Common myeloid progenitor, CD34-positive (primary cell): ENCODE measurements around the gene RIT2.

ENCODE experiments used
- CTCF ChIA-PET: fragments of 350-600 bp; sonication (Branson Sonifier 250); formaldehyde crosslinking; loops from one replicate; lab custom pipeline; 2021; ENCODE audit warnings: antibody characterized with exemption; lab: Charles Lee
- POLR2A ChIA-PET: fragments of 350-600 bp; sonication (Branson Sonifier 250); formaldehyde crosslinking; loops from one replicate; lab custom pipeline; 2021; ENCODE audit warnings: antibody characterized with exemption; lab: Charles Lee
- DNase-seq, 3 donors: peaks; one replicate each; pipeline versions ENCODE4 v3.0.0 to v3.0.0-alpha.2; 2013
- H3K27ac ChIP-seq, 2 experiments: 1 replicate in 1 of 2; 2 replicates in 1 of 2; pipeline ENCODE4 v1.7.0; 2013; ENCODE audit warnings: inconsistent platforms in 2 of 2, low read length in 2 of 2, mild to moderate bottlenecking in 2 of 2, low read depth in 1 of 2, moderate library complexity in 1 of 2; ENCODE audit not compliant: severe bottlenecking in 2 of 2, insufficient read depth in 1 of 2, poor library complexity in 1 of 2
- H3K27me3 ChIP-seq, 5 experiments: replicated peaks in 2 of 5; 1 replicate in 3 of 5; 2 replicates in 2 of 5; pipeline versions ENCODE4 v1.6.1 to v1.7.0; 2013; ENCODE audit warnings: low read length in 4 of 5, mild to moderate bottlenecking in 2 of 5, moderate library complexity in 2 of 5, inconsistent platforms in 1 of 5; ENCODE audit not compliant: insufficient read depth in 5 of 5, control insufficient read depth in 4 of 5
- H3K36me3 ChIP-seq, 4 experiments: 1 replicate in 2 of 4; 2 replicates in 2 of 4; pipeline versions ENCODE4 v1.6.1 to v1.7.0; 2013; ENCODE audit warnings: low read length in 3 of 4, control low read depth in 1 of 4, mild to moderate bottlenecking in 1 of 4; ENCODE audit not compliant: control insufficient read depth in 4 of 4, insufficient read depth in 4 of 4
- H3K4me1 ChIP-seq, 4 experiments: 1 replicate in 3 of 4; 2 replicates in 1 of 4; pipeline versions ENCODE4 v1.6.1 to v1.7.1; 2013; ENCODE audit warnings: low read length in 3 of 4, mild to moderate bottlenecking in 3 of 4, control low read depth in 1 of 4, inconsistent platforms in 1 of 4, moderate library complexity in 1 of 4; ENCODE audit not compliant: control insufficient read depth in 4 of 4, insufficient read depth in 4 of 4; ENCODE audit errors: control extremely low read depth in 1 of 4
- H3K4me3 ChIP-seq, 7 experiments: 1 replicate in 4 of 7; 2 replicates in 3 of 7; pipeline versions ENCODE4 v1.5.1 to v1.7.0; 2013; ENCODE audit warnings: mild to moderate bottlenecking in 7 of 7, low read length in 6 of 7, moderate library complexity in 6 of 7, inconsistent platforms in 2 of 7, low read depth in 2 of 7, control low read depth in 1 of 7; ENCODE audit not compliant: insufficient read depth in 4 of 7, control insufficient read depth in 1 of 7; ENCODE audit errors: extremely low read depth in 1 of 7
- H3K9me3 ChIP-seq, 5 experiments: 1 replicate in 4 of 5; 2 replicates in 1 of 5; pipeline versions ENCODE4 v1.6.1 to v1.7.1; 2013; ENCODE audit warnings: low read length in 4 of 5, mild to moderate bottlenecking in 2 of 5, inconsistent platforms in 1 of 5, low read depth in 1 of 5, moderate library complexity in 1 of 5; ENCODE audit not compliant: control insufficient read depth in 4 of 5, insufficient read depth in 2 of 5; ENCODE audit errors: control extremely low read depth in 1 of 5
- WGBS: methylation state at CpG from one replicate; pipeline ENCODE4 v1.1.5; 2013; ENCODE audit not compliant: insufficient coverage; 5-methylcytosine and 5-hydroxymethylcytosine counted together

The RIT2 gene

DNA sequence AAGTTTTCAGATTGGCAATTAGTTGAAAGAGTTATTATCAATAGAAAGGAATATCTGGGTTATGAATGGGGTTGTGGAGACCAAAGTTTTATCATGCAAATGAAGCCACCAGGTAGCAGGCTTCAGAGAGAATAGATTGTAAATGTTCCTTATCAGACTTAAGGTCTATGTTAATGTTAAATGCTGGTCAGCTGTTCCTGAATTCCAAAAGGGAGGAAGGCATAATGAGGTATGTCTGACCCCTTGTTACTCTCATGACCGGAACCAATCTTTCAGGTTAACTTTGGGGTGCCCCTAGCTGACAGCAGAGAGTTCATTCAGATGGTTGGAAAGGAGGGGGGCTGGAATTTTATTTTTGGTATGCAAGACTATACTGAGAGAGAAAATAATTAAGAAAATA, 47.9 kb downstream of the RIT2 start:
- ChIA-PET POLR2A (no interaction called here), CTCF (no interaction called here)
- 80% methylated on average over 1 of the region's 1 CpG for WGBS

DNA sequence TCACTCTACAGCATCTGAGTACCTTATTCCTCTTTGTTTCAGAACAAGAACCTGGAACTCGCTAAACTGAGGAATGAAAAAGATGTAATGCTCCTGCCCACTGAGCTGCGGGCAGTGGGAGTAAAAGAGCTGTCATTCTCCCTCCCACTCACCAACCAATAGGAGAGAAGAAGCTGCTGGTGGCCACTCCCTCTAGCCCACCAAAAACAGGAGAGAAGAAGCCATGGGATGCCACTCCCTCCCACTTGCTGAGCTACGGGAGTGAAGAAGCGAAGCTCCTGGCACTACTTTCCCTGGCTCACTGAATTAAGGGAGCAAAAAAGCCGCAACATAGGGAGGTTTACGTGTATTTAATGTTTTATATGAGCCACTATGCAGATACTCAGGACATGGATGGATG, 53.7 kb downstream of the RIT2 start:
- Histone ChIP-seq H3K4me3 (no peak overlapping the region), H3K27ac (no peak overlapping the region), H3K4me1 (no peaks in the 10 kb centered on the region), H3K9me3 (no peaks in the 10 kb centered on the region), H3K36me3 (no peaks in the 10 kb centered on the region), H3K27me3 (no peaks in the 10 kb centered on the region)
- DNase-seq: no peak
- ChIA-PET CTCF (interaction anchor here (1.3 kb wide), 1 partner anchor 8 kb away, joined by 4 read pairs; no protein-coding TSS in a partner anchor), POLR2A (no interaction called here)
- WGBS: 80% methylated on average over 6 of the region's 6 CpGs

More for the DNA sequence above, 47.9 kb downstream of the RIT2 start:
- DNase-seq: no peak
- Histone ChIP-seq H3K9me3 (no peaks in the 10 kb centered on the region), H3K27me3 (no peaks in the 10 kb centered on the region), H3K36me3 (no peaks in the 10 kb centered on the region), H3K27ac (no peak overlapping the region), H3K4me3 (no peak overlapping the region), H3K4me1 (no peaks in the 10 kb centered on the region)

DNA sequence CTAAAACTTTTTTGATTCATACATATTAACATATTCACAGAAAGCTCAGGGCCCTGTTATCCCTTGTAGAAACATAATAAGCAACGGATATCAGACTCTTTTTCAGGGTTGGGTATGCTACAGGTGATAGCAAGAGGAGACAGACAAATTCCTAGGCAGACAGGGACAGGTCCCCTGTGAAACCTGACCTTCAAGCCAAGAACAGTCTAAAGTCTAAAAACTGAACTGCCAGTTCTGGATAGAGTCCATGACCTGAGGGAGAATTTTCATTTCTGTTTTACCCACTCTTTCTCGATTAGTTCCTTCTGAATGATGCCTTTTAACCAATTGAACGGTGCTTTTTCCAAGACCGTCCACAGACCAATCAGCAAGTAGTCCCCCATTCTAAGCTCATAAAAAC, 54.2 kb downstream of the RIT2 start:
- ChIA-PET CTCF (no interaction called here), POLR2A (no interaction called here)
- no peaks in the 10 kb centered on the region for H3K27me3 ChIP-seq
- DNase-seq: no peak
- no peak overlapping the region for H3K27ac ChIP-seq
- H3K4me1 ChIP-seq: no peaks in the 10 kb centered on the region
- no peaks in the 10 kb centered on the region for H3K36me3 ChIP-seq
- no peaks in the 10 kb centered on the region for H3K9me3 ChIP-seq
- WGBS: 100% methylated on average over 4 of the region's 4 CpGs
- H3K4me3 ChIP-seq: no peak overlapping the region

DNA sequence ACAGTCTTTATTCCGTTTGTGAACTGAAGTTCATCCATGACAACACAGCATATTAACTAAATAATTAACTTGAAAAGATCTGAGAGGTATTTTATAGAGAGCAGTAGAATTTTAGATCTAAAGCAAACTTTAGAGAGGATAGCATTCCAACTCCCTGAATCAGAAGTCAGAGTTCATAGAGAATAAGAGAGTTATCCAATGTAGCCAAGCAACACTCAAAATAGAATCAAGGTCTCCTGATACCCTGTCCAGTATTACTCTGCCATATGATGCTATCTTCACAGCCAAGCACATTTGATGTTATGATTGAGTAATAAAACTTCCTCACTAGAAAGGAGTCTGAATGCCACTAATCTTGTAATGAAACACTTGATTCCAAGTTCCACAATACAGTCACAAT, 55.5 kb downstream of the RIT2 start:
- DNase-seq: no peak
- no CpG with 5 or more reads among the region's 1 CpG for WGBS
- no peaks in the 10 kb centered on the region for H3K4me1 ChIP-seq
- no peaks in the 10 kb centered on the region for H3K36me3 ChIP-seq
- H3K27ac ChIP-seq: no peak overlapping the region
- H3K4me3 ChIP-seq: no peak overlapping the region
- H3K27me3 ChIP-seq: no peaks in the 10 kb centered on the region
- H3K9me3 ChIP-seq: no peaks in the 10 kb centered on the region
- POLR2A ChIA-PET: no interaction called here
- CTCF ChIA-PET: no interaction called here

DNA sequence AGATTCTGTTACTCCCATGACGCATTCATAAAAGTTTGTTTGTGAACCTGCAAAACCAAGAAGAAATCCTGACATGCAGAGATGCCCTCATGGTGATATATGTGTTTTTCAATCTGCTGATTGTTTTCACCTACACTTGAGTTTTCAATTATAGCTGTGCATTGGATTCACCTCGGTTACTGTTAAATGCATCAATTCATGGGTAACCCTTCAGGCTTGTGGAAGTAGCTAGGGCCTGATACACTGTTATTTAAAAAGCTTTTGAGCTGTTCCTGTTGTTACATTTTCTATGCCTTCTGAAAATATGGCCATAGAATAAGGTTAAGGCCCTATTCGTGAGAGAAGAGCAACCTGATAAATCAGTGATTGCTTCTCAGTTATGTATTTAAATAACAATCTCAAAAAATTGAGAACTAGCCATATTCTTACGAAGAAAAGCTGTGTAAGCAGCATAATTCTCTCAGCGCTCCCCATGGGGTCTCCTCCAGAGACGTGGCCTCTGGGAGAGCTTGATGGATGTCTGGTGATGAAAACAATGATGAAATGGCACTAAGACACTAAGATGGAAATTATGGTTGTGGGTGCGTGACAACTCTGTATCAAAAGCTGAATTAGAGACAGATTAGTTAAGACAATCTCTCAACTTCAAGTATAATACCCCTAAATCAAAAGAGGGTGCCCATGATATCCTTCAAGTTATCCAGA, 60.5 kb downstream of the RIT2 start:
- H3K4me1 ChIP-seq: no peaks in the 10 kb centered on the region
- no peaks in the 10 kb centered on the region for H3K9me3 ChIP-seq
- 100% methylated on average over 1 of the region's 7 CpGs for WGBS
- H3K4me3 ChIP-seq: no peak overlapping the region
- ChIA-PET POLR2A (interaction anchor here (0.6 kb wide), 1 partner anchor 27 kb away, joined by 3 read pairs; no protein-coding TSS in a partner anchor), CTCF (interaction anchor here (0.9 kb wide), 1 partner anchor 7 kb away, joined by 4 read pairs; no protein-coding TSS in a partner anchor)
- H3K36me3 ChIP-seq: no peaks in the 10 kb centered on the region
- no peak for DNase-seq
- H3K27me3 ChIP-seq: no peaks in the 10 kb centered on the region
- H3K27ac ChIP-seq: no peak overlapping the region

DNA sequence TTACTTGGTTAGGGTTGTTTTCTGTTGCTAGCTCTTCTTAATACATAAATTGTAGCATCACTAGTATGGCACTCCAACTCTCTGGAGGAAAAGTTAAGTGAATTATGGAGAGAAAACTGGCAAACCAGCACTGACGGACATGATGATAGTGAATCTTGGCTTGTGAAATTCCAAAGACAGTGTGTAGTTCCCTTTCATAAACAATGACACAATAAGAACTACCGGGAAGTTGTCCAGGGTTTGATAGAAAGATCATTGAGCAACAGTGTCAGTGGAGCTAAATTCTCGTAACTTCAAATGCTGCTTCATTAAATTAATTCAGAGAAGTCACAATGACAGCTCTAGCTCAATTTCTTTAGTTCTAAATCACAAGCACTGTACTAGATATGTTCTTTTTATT, 66.5 kb downstream of the RIT2 start:
- Histone ChIP-seq H3K4me3 (no peak overlapping the region), H3K9me3 (no peaks in the 10 kb centered on the region), H3K27ac (no peak overlapping the region), H3K36me3 (no peaks in the 10 kb centered on the region), H3K27me3 (no peaks in the 10 kb centered on the region), H3K4me1 (no peaks in the 10 kb centered on the region)
- WGBS: 73% methylated on average over 3 of the region's 3 CpGs
- ChIA-PET CTCF (no interaction called here), POLR2A (no interaction called here)
- no peak for DNase-seq

DNA sequence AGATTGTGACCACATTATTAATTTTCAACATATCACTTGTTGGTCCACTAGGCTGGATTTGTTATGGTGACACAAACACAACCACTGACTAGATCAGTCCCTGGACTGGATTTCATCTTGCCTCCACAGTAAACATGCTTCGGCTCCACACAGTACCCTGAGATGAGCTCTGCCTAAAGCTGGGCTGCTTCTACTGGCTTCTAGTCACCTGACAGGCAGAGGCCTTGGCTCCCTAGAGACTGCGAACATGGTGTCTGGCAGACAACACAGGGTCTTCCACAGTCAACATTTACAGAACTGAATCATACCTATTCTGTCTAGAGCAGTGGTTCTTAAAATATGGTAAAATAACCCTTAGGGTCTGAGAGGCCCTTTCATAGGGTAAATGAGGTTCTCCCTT, 69.2 kb downstream of the RIT2 start:
- CTCF ChIA-PET: no interaction called here
- no peak for DNase-seq
- H3K27me3 ChIP-seq: no peaks in the 10 kb centered on the region
- no peak overlapping the region for H3K4me3 ChIP-seq
- POLR2A ChIA-PET: no interaction called here
- 100% methylated on average over 1 of the region's 2 CpGs for WGBS
- no peaks in the 10 kb centered on the region for H3K9me3 ChIP-seq
- H3K36me3 ChIP-seq: no peaks in the 10 kb centered on the region
- H3K4me1 ChIP-seq: no peaks in the 10 kb centered on the region
- H3K27ac ChIP-seq: no peak overlapping the region
